Smooth muscle cell (in vitro differentiated cells): Measurements from ENCODE around the gene LRRC9. TPM values are rescaled to one million over a fixed set of nuclear protein-coding genes. Genes with fewer than 3 reads are reported as not detected.

Source experiments
- DNase-seq: peaks from one replicate; lab custom pipeline; 2025; ENCODE audit not compliant: unreplicated experiment; lab: John Stamatoyannopoulos, UW
- H2AFZ ChIP-seq: fragments of 200-600 bp; sonication (generic); 2 replicates; pipeline ENCODE4 v1.6.0; 2016; ENCODE audit warnings: antibody characterized with exemption, low read depth, mild to moderate bottlenecking
- H3F3A ChIP-seq: fragments of 200-600 bp; sonication (generic); 2 replicates; pipeline ENCODE4 v1.6.0; 2017; ENCODE audit warnings: antibody characterized with exemption, low read depth
- H3K27ac ChIP-seq: fragments of 200-600 bp; sonication (generic); 2 replicates; pipeline ENCODE4 v1.5.1; 2016; ENCODE audit warnings: low read depth, mild to moderate bottlenecking
- H3K27me3 ChIP-seq: fragments of 200-600 bp; sonication (generic); 2 replicates; pipeline ENCODE4 v1.6.1; 2016; ENCODE audit warnings: low read depth, mild to moderate bottlenecking
- H3K36me3 ChIP-seq: fragments of 200-600 bp; sonication (generic); 2 replicates; pipeline ENCODE4 v1.5.1; 2016; ENCODE audit warnings: low read depth
- H3K4me1 ChIP-seq: fragments of 200-600 bp; sonication (generic); 2 replicates; pipeline ENCODE4 v1.5.1; 2016; ENCODE audit warnings: low read depth
- H3K4me2 ChIP-seq: fragments of 200-600 bp; sonication (generic); 2 replicates; pipeline ENCODE4 v1.6.0; 2016; ENCODE audit warnings: mild to moderate bottlenecking
- H3K4me3 ChIP-seq: fragments of 200-600 bp; sonication (generic); 2 replicates; pipeline ENCODE4 v1.5.1; 2016; ENCODE audit warnings: mild to moderate bottlenecking
- H3K79me2 ChIP-seq: fragments of 200-600 bp; sonication (generic); 2 replicates; pipeline ENCODE4 v1.6.0; 2016; ENCODE audit warnings: low read depth, mild to moderate bottlenecking
- H3K9ac ChIP-seq: fragments of 200-600 bp; sonication (generic); 2 replicates; pipeline ENCODE4 v1.6.0; 2016; ENCODE audit warnings: low read depth
- H3K9me3 ChIP-seq: fragments of 200-600 bp; sonication (generic); replicated peaks from 2 replicates; pipeline ENCODE4 v1.5.1; 2016; ENCODE audit warnings: low read depth
- H4K20me1 ChIP-seq: fragments of 200-600 bp; sonication (generic); 2 replicates; pipeline ENCODE4 v1.6.0; 2016; ENCODE audit warnings: low read depth
- WGBS: methylation state at CpG from one replicate; pipeline ENCODE4 v1.1.7; 2016; ENCODE audit warnings: low lambda C conversion rate; 5-methylcytosine and 5-hydroxymethylcytosine counted together
- polyA plus RNA-seq: library from polyadenylated mRNA; unstranded; fragments of >200 nt; fragmentation: Nextera tagmentation; extraction: Ambion mirVana; gene quantifications from 2 replicates; pipeline ENCODE4 v1.2.1, GENCODE V29; 2016
- total RNA-seq: library from RNA; depleted of rRNA; stranded (reverse); fragments of >200 nt; gene quantifications from 2 replicates; pipeline ENCODE4 v1.2.3, GENCODE V29; 2014
- TF ChIP-seq, protein P1 (sequence below): fragments of 200-600 bp; sonication (generic); IDR thresholded peaks from 2 replicates; pipeline ENCODE4 v1.5.1; 2017; ENCODE audit warnings: borderline replicate concordance, mild to moderate bottlenecking, antibody characterized with exemption; ENCODE audit not compliant: insufficient read depth, poor library complexity, severe bottlenecking

LRRC9 gene
- total and polyA plus RNA-seq, 2 experiments from 2014 or later, result not detected

DNA sequence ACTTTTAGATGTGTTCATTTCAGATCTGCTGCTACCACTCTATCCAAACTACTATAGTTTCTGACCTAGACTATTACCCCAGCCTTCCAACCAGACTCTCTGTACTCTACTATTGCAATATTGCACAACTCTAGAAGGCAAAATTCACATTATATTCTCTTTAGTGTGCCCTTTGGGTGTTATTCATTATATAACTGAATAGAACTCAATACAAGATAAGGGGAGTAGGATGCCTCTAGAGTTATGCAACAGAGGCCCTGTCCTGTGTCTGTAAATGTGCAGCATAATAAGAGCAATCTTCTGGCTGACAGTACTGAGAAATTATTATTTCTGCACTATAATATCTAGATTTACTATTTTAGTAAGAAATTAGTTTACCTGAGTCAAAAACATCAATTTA is 63.1 kb downstream of the LRRC9 start:
- H3K9me3 ChIP-seq, result no peaks in the 10 kb centered on the region
- TF ChIP-seq, protein P1, sequence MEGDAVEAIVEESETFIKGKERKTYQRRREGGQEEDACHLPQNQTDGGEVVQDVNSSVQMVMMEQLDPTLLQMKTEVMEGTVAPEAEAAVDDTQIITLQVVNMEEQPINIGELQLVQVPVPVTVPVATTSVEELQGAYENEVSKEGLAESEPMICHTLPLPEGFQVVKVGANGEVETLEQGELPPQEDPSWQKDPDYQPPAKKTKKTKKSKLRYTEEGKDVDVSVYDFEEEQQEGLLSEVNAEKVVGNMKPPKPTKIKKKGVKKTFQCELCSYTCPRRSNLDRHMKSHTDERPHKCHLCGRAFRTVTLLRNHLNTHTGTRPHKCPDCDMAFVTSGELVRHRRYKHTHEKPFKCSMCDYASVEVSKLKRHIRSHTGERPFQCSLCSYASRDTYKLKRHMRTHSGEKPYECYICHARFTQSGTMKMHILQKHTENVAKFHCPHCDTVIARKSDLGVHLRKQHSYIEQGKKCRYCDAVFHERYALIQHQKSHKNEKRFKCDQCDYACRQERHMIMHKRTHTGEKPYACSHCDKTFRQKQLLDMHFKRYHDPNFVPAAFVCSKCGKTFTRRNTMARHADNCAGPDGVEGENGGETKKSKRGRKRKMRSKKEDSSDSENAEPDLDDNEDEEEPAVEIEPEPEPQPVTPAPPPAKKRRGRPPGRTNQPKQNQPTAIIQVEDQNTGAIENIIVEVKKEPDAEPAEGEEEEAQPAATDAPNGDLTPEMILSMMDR, result no peak
- no peaks in the 10 kb centered on the region for H3K4me1 ChIP-seq
- no peak overlapping the region for H3K9ac ChIP-seq
- H3K27me3 ChIP-seq, result no peaks in the 10 kb centered on the region
- H2AFZ ChIP-seq, result no peak overlapping the region
- no peak overlapping the region for H3K4me2 ChIP-seq
- H4K20me1 ChIP-seq, result no peaks in the 10 kb centered on the region
- DNase-seq, result no peak
- no peaks in the 10 kb centered on the region for H3K36me3 ChIP-seq
- H3F3A ChIP-seq, result no peaks in the 10 kb centered on the region
- H3K27ac ChIP-seq, result no peak overlapping the region
- H3K4me3 ChIP-seq, result no peak overlapping the region
- no peaks in the 10 kb centered on the region for H3K79me2 ChIP-seq

DNA sequence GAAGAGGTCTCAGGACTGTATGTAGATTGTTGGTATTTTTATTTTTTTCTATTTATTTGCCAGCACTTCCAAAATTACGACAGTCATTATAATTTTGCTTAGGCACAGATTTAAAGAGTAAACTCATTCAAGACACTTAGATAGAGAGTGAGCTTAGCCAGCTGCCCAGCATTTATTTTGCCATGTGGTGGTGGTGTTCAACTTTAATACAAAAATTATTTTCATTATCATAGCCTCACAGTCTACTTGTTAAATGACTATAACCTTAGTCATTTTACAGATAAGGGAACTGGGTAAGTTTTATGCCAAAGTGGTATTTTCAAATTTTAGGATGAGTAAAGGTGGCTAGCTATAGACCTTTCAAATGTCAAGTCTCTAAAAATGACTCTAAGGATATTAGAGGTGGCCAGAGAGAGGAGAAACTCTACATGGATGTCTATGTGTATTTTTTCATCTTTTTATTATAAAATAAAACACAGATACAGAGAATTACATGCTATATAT is 66.7 kb downstream of the LRRC9 start:
- Histone ChIP-seq H3F3A (no peaks in the 10 kb centered on the region), H3K36me3 (no peaks in the 10 kb centered on the region), H3K9me3 (no peaks in the 10 kb centered on the region), H3K4me1 (no peaks in the 10 kb centered on the region), H3K4me2 (no peak overlapping the region), H3K27ac (no peak overlapping the region), H2AFZ (no peak overlapping the region), H3K9ac (no peak overlapping the region), H4K20me1 (no peaks in the 10 kb centered on the region), H3K79me2 (no peaks in the 10 kb centered on the region), H3K27me3 (no peaks in the 10 kb centered on the region), H3K4me3 (no peak overlapping the region)
- DNase-seq, result no peak
- TF ChIP-seq, protein P1, result no peak
- 76% methylated on average over 1 of the region's 1 CpG for WGBS

DNA sequence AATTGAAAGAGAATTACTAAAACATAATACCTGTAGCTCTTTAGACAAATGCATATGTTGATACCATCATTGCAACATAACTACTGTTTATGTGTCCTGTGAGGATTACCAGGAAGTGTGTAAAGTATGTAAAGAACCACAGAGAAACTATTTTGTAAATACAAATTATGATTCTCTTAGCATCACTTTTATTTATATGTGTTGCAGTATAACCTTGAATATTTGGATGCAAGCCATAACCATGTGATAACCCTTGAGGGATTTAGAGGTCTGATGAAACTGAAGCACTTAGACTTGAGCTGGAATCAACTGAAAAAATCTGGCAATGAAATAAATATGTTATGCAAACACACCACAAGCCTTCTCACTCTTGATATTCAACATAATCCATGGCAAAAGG is 77.5 kb downstream of the LRRC9 start:
- Histone ChIP-seq H3K9me3 (no peaks in the 10 kb centered on the region), H3F3A (no peaks in the 10 kb centered on the region), H3K4me1 (no peaks in the 10 kb centered on the region), H3K27me3 (no peaks in the 10 kb centered on the region), H3K4me2 (no peak overlapping the region), H4K20me1 (no peaks in the 10 kb centered on the region), H2AFZ (no peak overlapping the region), H3K4me3 (no peak overlapping the region), H3K36me3 (no peaks in the 10 kb centered on the region), H3K27ac (no peak overlapping the region), H3K9ac (no peak overlapping the region), H3K79me2 (no peaks in the 10 kb centered on the region)
- TF ChIP-seq, protein P1, result no peak
- no peak for DNase-seq

DNA sequence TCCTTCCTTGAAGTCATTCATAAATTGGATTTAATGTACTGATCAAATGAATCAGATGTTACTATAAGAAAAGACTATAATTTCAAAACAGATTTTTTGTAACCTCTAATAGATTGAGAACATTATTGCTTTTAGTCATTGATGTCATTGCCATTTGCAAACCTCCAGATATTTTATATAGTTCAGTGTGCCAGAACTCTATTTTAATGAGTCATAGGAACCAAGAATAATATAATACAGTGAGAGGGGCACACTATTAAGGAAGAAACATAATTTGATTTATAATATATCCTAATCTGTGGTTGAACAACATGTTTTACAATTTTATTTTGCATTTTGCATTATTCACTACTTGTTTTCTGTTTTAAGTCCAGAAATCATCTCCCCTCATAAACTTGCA is 78.0 kb downstream of the LRRC9 start:
- H3F3A ChIP-seq, result no peaks in the 10 kb centered on the region

More for the DNA sequence above, 78.0 kb downstream of the LRRC9 start:
- H3K27ac ChIP-seq, result no peak overlapping the region
- H3K4me2 ChIP-seq, result no peak overlapping the region
- no peak overlapping the region for H2AFZ ChIP-seq
- H3K9ac ChIP-seq, result no peak overlapping the region
- TF ChIP-seq, protein P1, result no peak
- no peak for DNase-seq
- H3K27me3 ChIP-seq, result no peaks in the 10 kb centered on the region
- H4K20me1 ChIP-seq, result no peaks in the 10 kb centered on the region
- no peaks in the 10 kb centered on the region for H3K79me2 ChIP-seq
- no peak overlapping the region for H3K4me3 ChIP-seq
- H3K4me1 ChIP-seq, result no peaks in the 10 kb centered on the region
- H3K36me3 ChIP-seq, result no peaks in the 10 kb centered on the region
- no peaks in the 10 kb centered on the region for H3K9me3 ChIP-seq
